ENCODE data around the gene PLEKHG5.

DNA sequence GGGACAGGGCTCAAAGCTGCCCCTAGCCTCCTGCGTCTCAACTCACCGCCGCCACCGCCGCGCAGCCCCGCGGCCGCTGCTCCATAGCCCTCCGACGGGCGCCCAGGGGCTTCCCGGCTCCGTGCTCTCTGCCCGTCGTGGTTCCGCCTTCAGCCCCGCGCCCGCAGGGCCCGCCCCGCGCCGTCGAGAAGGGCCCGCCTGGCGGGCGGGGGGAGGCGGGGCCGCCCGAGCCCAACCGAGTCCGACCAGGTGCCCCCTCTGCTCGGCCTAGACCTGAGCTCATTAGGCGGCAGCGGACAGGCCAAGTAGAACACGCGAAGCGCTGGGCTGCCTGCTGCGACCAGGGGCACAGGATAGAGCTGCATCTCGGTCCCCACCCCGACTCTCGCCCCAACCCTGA lies 25.4 kb downstream of the PLEKHG5 start, which contains the start of gene TNFRSF25:
- TF ChIP-seq, protein P1, sequence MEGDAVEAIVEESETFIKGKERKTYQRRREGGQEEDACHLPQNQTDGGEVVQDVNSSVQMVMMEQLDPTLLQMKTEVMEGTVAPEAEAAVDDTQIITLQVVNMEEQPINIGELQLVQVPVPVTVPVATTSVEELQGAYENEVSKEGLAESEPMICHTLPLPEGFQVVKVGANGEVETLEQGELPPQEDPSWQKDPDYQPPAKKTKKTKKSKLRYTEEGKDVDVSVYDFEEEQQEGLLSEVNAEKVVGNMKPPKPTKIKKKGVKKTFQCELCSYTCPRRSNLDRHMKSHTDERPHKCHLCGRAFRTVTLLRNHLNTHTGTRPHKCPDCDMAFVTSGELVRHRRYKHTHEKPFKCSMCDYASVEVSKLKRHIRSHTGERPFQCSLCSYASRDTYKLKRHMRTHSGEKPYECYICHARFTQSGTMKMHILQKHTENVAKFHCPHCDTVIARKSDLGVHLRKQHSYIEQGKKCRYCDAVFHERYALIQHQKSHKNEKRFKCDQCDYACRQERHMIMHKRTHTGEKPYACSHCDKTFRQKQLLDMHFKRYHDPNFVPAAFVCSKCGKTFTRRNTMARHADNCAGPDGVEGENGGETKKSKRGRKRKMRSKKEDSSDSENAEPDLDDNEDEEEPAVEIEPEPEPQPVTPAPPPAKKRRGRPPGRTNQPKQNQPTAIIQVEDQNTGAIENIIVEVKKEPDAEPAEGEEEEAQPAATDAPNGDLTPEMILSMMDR (IDR thresholded peaks at IDR 0.05 in 2 of 3, conservative IDR thresholded peaks at IDR 0.05 in 1 of 3; ENCODE audit: control insufficient read depth in 2 of 3, extremely low read depth in 1 of 3, insufficient read depth in 1 of 3, low read depth in 3 of 3, low read length in 3 of 3): no peak
- no peak for TF ChIP-seq YY1 (IDR thresholded peaks at IDR 0.05; ENCODE audit: low read depth, low read length)
- TF ChIP-seq ZZZ3 (IDR thresholded peaks at IDR 0.05; ENCODE audit: control insufficient read depth, insufficient read length, low read depth): no peak
- no peak for TF ChIP-seq NFYB (IDR thresholded peaks at IDR 0.05; ENCODE audit: insufficient read depth, low read depth, low read length)
- TF ChIP-seq EP300 (IDR thresholded peaks at IDR 0.05; ENCODE audit: borderline replicate concordance in 1 of 2, control insufficient read depth in 1 of 2, low read depth in 2 of 2, low read length in 2 of 2): no peak
- no peak for TF ChIP-seq EED (IDR thresholded peaks at IDR 0.05; ENCODE audit: low read depth)
- no peak for TF ChIP-seq MXI1 (IDR thresholded peaks at IDR 0.05; ENCODE audit: low read depth, low read length)
- no peak for TF ChIP-seq SMC3 (IDR thresholded peaks at IDR 0.05; ENCODE audit: borderline replicate concordance, low read length)
- TF ChIP-seq MEF2A (IDR thresholded peaks at IDR 0.05; ENCODE audit: insufficient read depth, low read depth, low read length): no peak
- TF ChIP-seq, protein P2, sequence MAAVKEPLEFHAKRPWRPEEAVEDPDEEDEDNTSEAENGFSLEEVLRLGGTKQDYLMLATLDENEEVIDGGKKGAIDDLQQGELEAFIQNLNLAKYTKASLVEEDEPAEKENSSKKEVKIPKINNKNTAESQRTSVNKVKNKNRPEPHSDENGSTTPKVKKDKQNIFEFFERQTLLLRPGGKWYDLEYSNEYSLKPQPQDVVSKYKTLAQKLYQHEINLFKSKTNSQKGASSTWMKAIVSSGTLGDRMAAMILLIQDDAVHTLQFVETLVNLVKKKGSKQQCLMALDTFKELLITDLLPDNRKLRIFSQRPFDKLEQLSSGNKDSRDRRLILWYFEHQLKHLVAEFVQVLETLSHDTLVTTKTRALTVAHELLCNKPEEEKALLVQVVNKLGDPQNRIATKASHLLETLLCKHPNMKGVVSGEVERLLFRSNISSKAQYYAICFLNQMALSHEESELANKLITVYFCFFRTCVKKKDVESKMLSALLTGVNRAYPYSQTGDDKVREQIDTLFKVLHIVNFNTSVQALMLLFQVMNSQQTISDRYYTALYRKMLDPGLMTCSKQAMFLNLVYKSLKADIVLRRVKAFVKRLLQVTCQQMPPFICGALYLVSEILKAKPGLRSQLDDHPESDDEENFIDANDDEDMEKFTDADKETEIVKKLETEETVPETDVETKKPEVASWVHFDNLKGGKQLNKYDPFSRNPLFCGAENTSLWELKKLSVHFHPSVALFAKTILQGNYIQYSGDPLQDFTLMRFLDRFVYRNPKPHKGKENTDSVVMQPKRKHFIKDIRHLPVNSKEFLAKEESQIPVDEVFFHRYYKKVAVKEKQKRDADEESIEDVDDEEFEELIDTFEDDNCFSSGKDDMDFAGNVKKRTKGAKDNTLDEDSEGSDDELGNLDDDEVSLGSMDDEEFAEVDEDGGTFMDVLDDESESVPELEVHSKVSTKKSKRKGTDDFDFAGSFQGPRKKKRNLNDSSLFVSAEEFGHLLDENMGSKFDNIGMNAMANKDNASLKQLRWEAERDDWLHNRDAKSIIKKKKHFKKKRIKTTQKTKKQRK (IDR thresholded peaks at IDR 0.05; ENCODE audit: low read depth, low read length): no peak

Measured in GM12878 (cell line).